ENCODE measurements around the gene WDR53.
A peak's percentile ranks its signal among the peaks of the same experiment; 100 is the strongest.
"Not testable (repeated sequence)": the region's sequence is repeated elsewhere in the genome, so short reads cannot be mapped to it uniquely, and the experiment has no call there.

Gene WDR53

GRCh38 chr3:196597971-196598733 lies 29.8 kb upstream of the WDR53 start:
- H3K4me3 ChIP-seq (ENCODE audit: low read length); H3K27me3 ChIP-seq (ENCODE audit: control insufficient read depth, insufficient read depth, low read length); H3K9me3 ChIP-seq (ENCODE audit: control insufficient read depth, low read length); H3K9ac ChIP-seq (ENCODE audit: low read length); H3K4me1 ChIP-seq (ENCODE audit: control insufficient read depth, insufficient read depth, low read length); H3K36me3 ChIP-seq (ENCODE audit: control insufficient read depth, insufficient read depth, low read length): not testable (repeated sequence)

GRCh38 chr3:196596355-196596754 lies 28.0 kb upstream of the WDR53 start:
- Histone ChIP-seq H3K36me3 (ENCODE audit: control insufficient read depth, insufficient read depth, low read length) (no peaks in the 10 kb centered on the region), H3K4me3 (ENCODE audit: low read length) (no peak overlapping the region), H3K9me3 (ENCODE audit: control insufficient read depth, low read length) (no peaks in the 10 kb centered on the region), H3K4me1 (ENCODE audit: control insufficient read depth, insufficient read depth, low read length) (no peaks in the 10 kb centered on the region), H3K27me3 (ENCODE audit: control insufficient read depth, insufficient read depth, low read length) (no peaks in the 10 kb centered on the region), H3K9ac (ENCODE audit: low read length) (no peak overlapping the region)

- no peaks in the 10 kb centered on the region for H3K9me3 ChIP-seq (ENCODE audit: control insufficient read depth, low read length)
- no peak overlapping the region for H3K9ac ChIP-seq (ENCODE audit: low read length)
- H3K4me3 ChIP-seq (ENCODE audit: low read length): no peak overlapping the region
- no peaks in the 10 kb centered on the region for H3K36me3 ChIP-seq (ENCODE audit: control insufficient read depth, insufficient read depth, low read length)
- no peaks in the 10 kb centered on the region for H3K4me1 ChIP-seq (ENCODE audit: control insufficient read depth, insufficient read depth, low read length)
- H3K27me3 ChIP-seq (ENCODE audit: control insufficient read depth, insufficient read depth, low read length): no peaks in the 10 kb centered on the region
Observed at GRCh38 chr3:196590279-196590678, 21.9 kb upstream of the WDR53 start.

GRCh38 chr3:196585044-196585757 lies 16.8 kb upstream of the WDR53 start:
- Histone ChIP-seq H3K27me3 (ENCODE audit: control insufficient read depth, insufficient read depth, low read length) (no peaks in the 10 kb centered on the region), H3K4me3 (ENCODE audit: low read length) (no peak overlapping the region), H3K36me3 (ENCODE audit: control insufficient read depth, insufficient read depth, low read length) (peaks cover 5% of the 10 kb centered on the region), H3K9ac (ENCODE audit: low read length) (no peak overlapping the region), H3K9me3 (ENCODE audit: control insufficient read depth, low read length) (no peaks in the 10 kb centered on the region), H3K4me1 (ENCODE audit: control insufficient read depth, insufficient read depth, low read length) (no peaks in the 10 kb centered on the region)

GRCh38 chr3:196572389-196572788 lies 4.0 kb upstream of the WDR53 start:
- no peak overlapping the region for H3K4me3 ChIP-seq (ENCODE audit: low read length)
- peaks cover 10% of the 10 kb centered on the region for H3K4me1 ChIP-seq (ENCODE audit: control insufficient read depth, insufficient read depth, low read length)
- no peaks in the 10 kb centered on the region for H3K27me3 ChIP-seq (ENCODE audit: control insufficient read depth, insufficient read depth, low read length)
- no peak overlapping the region for H3K9ac ChIP-seq (ENCODE audit: low read length)
- H3K9me3 ChIP-seq (ENCODE audit: control insufficient read depth, low read length): no peaks in the 10 kb centered on the region
- H3K36me3 ChIP-seq (ENCODE audit: control insufficient read depth, insufficient read depth, low read length): no peaks in the 10 kb centered on the region

GRCh38 chr3:196570332-196570731 lies 2.0 kb upstream of the WDR53 start:
- peaks cover 10% of the 10 kb centered on the region for H3K4me1 ChIP-seq (ENCODE audit: control insufficient read depth, insufficient read depth, low read length)
- not testable (repeated sequence) for H3K36me3 ChIP-seq (ENCODE audit: control insufficient read depth, insufficient read depth, low read length); H3K9ac ChIP-seq (ENCODE audit: low read length); H3K9me3 ChIP-seq (ENCODE audit: control insufficient read depth, low read length); H3K27me3 ChIP-seq (ENCODE audit: control insufficient read depth, insufficient read depth, low read length); H3K4me3 ChIP-seq (ENCODE audit: low read length)

- H3K4me1 ChIP-seq (ENCODE audit: control insufficient read depth, insufficient read depth, low read length): peaks cover 10% of the 10 kb centered on the region
Observed at GRCh38 chr3:196569003-196569516, 706 bp upstream of the WDR53 start.

GRCh38 chr3:196563721-196564225 lies 4.6 kb downstream of the WDR53 start:
- Histone ChIP-seq H3K36me3 (ENCODE audit: control insufficient read depth, insufficient read depth, low read length) (no peaks in the 10 kb centered on the region), H3K27me3 (ENCODE audit: control insufficient read depth, insufficient read depth, low read length) (no peaks in the 10 kb centered on the region), H3K4me1 (ENCODE audit: control insufficient read depth, insufficient read depth, low read length) (no peaks in the 10 kb centered on the region), H3K4me3 (ENCODE audit: low read length) (no peak overlapping the region), H3K9ac (ENCODE audit: low read length) (no peak overlapping the region), H3K9me3 (ENCODE audit: control insufficient read depth, low read length) (no peaks in the 10 kb centered on the region)

More at GRCh38 chr3:196569003-196569516, 706 bp upstream of the WDR53 start:
- Histone ChIP-seq H3K9me3 (ENCODE audit: control insufficient read depth, low read length) (no peaks in the 10 kb centered on the region), H3K9ac (ENCODE audit: low read length) (peak overlapping the region; percentile 76), H3K36me3 (ENCODE audit: control insufficient read depth, insufficient read depth, low read length) (no peaks in the 10 kb centered on the region), H3K27me3 (ENCODE audit: control insufficient read depth, insufficient read depth, low read length) (no peaks in the 10 kb centered on the region), H3K4me3 (ENCODE audit: low read length) (no peak overlapping the region)

- H3K9me3 ChIP-seq (ENCODE audit: control insufficient read depth, low read length): no peaks in the 10 kb centered on the region
- H3K4me3 ChIP-seq (ENCODE audit: low read length): no peak overlapping the region
- H3K4me1 ChIP-seq (ENCODE audit: control insufficient read depth, insufficient read depth, low read length): no peaks in the 10 kb centered on the region
- no peaks in the 10 kb centered on the region for H3K36me3 ChIP-seq (ENCODE audit: control insufficient read depth, insufficient read depth, low read length)
- no peaks in the 10 kb centered on the region for H3K27me3 ChIP-seq (ENCODE audit: control insufficient read depth, insufficient read depth, low read length)
- H3K9ac ChIP-seq (ENCODE audit: low read length): no peak overlapping the region
Observed at GRCh38 chr3:196559826-196560225, 8.5 kb downstream of the WDR53 start.

- H3K9ac ChIP-seq (ENCODE audit: low read length): no peak overlapping the region
- no peak overlapping the region for H3K4me3 ChIP-seq (ENCODE audit: low read length)
- H3K4me1 ChIP-seq (ENCODE audit: control insufficient read depth, insufficient read depth, low read length): no peaks in the 10 kb centered on the region
- no peaks in the 10 kb centered on the region for H3K27me3 ChIP-seq (ENCODE audit: control insufficient read depth, insufficient read depth, low read length)
- H3K9me3 ChIP-seq (ENCODE audit: control insufficient read depth, low read length): no peaks in the 10 kb centered on the region
- H3K36me3 ChIP-seq (ENCODE audit: control insufficient read depth, insufficient read depth, low read length): no peaks in the 10 kb centered on the region
Observed at GRCh38 chr3:196558476-196558875, 9.9 kb downstream of the WDR53 start.

GRCh38 chr3:196557236-196557635 lies 11.1 kb downstream of the WDR53 start:
- Histone ChIP-seq H3K27me3 (ENCODE audit: control insufficient read depth, insufficient read depth, low read length) (no peaks in the 10 kb centered on the region), H3K4me1 (ENCODE audit: control insufficient read depth, insufficient read depth, low read length) (no peaks in the 10 kb centered on the region), H3K9me3 (ENCODE audit: control insufficient read depth, low read length) (no peaks in the 10 kb centered on the region), H3K4me3 (ENCODE audit: low read length) (no peak overlapping the region), H3K36me3 (ENCODE audit: control insufficient read depth, insufficient read depth, low read length) (no peaks in the 10 kb centered on the region), H3K9ac (ENCODE audit: low read length) (no peak overlapping the region)

- Histone ChIP-seq H3K9me3 (ENCODE audit: control insufficient read depth, low read length) (no peaks in the 10 kb centered on the region), H3K9ac (ENCODE audit: low read length) (no peak overlapping the region), H3K4me1 (ENCODE audit: control insufficient read depth, insufficient read depth, low read length) (no peaks in the 10 kb centered on the region), H3K27me3 (ENCODE audit: control insufficient read depth, insufficient read depth, low read length) (no peaks in the 10 kb centered on the region), H3K36me3 (ENCODE audit: control insufficient read depth, insufficient read depth, low read length) (no peaks in the 10 kb centered on the region), H3K4me3 (ENCODE audit: low read length) (no peak overlapping the region)
Observed at GRCh38 chr3:196555295-196555694, 13.1 kb downstream of the WDR53 start.

Measured in mucosa of stomach (tissue), 1 donor.